IPS-11a (cell line): ENCODE results near the gene RBM34.
A peak's percentile ranks its signal among the peaks of the same experiment; 100 is the strongest.
"Not testable (repeated sequence)": the region's sequence is repeated elsewhere in the genome, so short reads cannot be mapped to it uniquely, and the experiment has no call there.

Experiments
- H3K4me3 ChIP-seq: one replicate; pipeline ENCODE4 v1.5.1; 2013; ENCODE audit warnings: low read depth, low read length, control low read depth

RBM34 gene

DNA sequence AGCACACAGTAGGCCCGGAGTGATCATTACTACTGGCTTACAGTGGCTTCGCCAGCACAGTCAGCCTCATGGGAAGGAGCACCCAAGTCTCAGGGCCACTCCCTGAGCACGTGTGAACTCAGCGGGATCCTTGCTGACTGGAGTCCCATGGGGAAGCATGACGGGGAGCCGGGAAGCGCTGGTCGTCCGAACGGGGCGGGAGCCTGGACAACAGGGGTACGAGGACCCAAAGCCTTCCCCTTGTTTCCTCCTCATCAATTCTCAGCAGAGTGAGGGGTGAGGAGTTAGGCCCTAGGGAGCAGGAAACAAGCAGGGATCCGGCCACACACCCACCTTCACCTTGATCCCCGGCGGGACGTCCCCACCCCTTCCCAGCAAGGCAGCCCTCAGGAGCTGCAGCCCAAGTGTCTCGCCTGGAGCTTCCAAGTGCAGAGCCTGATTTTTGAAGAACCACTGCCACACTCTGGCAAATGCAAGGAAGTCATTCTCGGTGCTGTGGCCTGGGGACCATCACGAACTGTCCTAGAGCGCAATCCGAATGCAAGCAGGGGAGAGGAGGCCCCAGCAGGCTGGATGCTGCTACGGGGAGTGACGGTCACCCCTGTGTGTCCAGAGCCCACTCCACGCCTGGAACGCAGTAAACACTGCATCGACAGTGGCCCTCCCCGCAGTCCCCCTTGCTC, 67.9 kb downstream of the RBM34 start:
- H3K4me3 ChIP-seq = peak overlapping the region; percentile 14

DNA sequence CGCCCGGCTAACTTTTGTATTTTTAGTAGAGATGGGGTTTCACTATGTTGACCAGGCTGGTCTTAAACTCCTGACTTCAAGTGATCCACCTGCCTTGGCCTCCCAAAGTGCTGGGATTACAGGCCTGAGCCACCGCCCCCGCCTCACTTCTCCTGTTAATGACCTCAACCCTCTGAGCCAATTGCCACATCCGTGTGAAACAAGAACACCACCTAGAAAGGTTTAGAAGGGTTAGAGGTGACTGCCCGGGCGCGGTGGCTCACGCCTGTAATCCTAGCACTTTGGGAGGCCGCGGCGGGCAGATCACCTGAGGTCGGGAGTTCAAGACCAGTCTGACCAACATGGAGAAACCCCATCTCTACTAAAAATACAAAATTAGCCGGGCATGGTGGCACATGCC, 68.6 kb downstream of the RBM34 start:
- H3K4me3 ChIP-seq = not testable (repeated sequence)

DNA sequence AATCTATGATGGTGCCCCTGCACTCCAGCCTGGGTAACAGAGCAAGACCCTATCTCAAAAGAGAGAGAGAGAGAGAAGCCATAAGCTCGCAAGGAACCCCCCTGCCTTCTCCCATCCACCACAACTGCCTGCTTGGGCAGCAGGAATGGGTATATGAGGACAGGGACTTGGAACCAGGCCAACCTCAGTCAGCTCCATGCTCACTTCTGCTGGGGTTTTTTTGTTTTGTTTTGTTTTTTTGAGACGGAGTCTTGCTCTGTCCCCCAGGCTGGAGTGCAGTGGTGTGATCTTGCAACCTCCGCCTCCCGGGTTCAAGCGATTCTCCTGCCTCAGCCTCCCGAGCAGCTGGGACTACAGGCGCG, 69.0 kb downstream of the RBM34 start:
- not testable (repeated sequence) for H3K4me3 ChIP-seq

DNA sequence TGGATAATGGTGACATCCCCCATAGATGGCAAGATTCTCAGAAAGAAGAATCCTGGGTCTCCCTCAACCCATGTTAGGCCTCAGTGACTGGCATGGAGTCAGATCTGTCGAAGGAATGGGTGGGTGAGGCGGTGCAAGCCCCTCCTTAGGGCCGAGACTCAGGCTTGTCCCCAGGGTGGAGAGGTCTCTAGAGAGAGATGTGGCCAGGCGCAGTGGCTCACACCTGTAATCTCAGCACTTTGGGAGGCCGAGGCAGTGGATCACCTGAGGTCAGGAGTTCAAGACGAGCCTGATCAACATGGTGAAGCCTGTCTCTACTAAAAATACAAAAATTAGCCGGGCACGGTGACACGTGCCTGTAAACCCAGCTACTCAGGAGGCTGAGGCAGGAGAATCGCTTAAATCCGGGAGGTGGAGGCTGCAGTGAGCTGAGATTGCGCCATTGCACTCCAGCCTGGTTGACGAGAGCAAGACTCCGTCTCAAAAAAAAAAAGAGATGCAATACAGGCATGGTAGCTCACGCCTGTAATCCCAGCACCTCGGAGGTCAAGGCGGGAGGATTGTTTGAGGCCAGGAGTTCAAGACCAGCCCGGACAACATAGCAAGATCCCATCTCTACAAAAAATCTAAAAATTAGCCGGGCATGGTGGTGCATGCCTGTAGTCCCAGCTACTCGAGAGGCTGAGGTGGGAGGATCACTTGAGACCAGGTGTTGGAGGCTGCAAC, 69.6 kb downstream of the RBM34 start:
- H3K4me3 ChIP-seq = not testable (repeated sequence)

DNA sequence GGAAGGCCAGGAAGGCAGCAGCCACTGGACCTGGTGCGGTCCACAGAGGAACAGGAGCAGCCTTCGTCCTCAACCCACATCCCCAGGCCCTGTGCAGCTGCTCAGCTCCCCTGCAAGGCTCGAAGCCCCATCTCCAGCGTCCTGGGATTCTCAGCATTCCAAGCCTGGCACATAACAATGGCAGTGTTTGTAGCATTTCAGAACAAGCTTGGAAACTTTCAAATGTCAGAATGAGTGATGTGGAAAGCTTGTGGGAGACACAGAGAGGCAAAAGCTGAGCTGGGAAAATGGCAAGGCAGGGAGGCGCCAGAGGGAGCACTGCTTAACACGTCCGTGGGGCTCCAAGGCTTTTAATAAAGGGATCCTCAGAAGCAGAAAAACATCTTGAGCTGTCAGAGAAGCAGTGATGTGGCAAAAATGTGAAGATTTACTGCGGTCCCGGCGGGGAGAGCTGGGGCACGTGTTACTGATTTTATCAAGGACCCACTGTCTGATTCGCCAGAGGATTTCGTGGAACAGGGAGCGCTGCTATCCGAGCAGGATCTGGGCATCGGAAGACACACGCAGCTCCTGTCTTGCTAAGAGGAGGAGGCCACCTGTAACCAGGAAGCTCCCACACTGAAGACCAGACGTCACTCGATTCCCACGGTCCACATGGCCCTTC, 70.5 kb downstream of the RBM34 start:
- no peak overlapping the region for H3K4me3 ChIP-seq

DNA sequence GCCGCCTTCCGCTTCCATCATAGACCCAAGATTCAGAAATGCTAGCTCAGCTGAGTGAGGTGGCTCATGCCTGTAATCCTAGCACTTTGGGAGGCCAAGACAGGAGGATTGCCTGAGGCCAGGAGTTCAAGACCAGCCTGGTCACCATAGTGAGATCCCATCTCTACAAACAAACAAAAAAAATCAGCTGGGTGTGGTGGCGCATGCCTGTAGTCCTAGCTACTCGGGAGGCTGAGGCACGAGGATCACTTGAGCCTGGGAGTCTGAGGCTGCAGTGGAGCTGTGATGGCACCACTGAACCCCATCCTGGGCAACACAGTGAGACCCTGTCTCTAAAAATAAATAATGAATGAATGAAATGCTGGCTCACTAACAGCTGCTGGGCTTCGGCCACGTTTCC, 72.1 kb downstream of the RBM34 start:
- no peak overlapping the region for H3K4me3 ChIP-seq

DNA sequence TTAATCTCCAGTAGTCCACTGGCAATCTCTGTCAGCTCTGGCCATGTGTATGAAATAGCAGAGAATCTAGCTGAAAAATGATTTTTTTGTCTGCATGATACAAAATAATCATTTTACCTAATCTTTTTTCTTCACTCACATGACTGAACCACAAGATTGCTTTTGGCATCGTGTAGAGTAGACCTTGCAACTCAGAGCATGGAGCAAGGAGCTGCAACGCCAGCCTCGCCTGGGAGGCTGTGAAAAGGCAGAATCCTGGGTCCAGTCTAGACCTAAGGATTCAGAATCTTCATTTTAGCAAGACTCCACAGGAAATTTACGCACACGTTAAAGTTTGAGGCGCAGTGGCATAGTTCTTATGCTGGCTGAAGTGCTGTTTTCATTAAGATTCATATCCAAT, 72.6 kb downstream of the RBM34 start:
- no peak overlapping the region for H3K4me3 ChIP-seq

DNA sequence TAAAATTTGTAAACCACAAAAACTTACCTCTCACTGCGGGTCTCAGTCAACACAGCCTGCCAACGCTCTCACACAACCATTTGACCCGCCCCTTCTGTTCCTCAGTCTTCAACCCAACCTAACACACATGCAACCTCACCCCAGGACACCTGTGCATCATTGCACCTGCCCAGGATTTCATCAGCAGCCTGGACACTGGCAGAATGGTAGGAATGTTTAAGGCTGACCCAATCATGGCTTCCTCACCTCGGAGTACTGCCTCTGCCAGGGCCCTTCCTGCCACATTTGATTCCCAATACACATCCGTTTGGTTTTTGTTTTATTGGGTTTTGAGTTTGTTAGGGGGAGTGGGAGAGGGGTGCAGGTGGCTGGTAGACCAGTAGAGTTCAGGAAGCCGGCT, 73.1 kb downstream of the RBM34 start:
- H3K4me3 ChIP-seq = no peak overlapping the region

DNA sequence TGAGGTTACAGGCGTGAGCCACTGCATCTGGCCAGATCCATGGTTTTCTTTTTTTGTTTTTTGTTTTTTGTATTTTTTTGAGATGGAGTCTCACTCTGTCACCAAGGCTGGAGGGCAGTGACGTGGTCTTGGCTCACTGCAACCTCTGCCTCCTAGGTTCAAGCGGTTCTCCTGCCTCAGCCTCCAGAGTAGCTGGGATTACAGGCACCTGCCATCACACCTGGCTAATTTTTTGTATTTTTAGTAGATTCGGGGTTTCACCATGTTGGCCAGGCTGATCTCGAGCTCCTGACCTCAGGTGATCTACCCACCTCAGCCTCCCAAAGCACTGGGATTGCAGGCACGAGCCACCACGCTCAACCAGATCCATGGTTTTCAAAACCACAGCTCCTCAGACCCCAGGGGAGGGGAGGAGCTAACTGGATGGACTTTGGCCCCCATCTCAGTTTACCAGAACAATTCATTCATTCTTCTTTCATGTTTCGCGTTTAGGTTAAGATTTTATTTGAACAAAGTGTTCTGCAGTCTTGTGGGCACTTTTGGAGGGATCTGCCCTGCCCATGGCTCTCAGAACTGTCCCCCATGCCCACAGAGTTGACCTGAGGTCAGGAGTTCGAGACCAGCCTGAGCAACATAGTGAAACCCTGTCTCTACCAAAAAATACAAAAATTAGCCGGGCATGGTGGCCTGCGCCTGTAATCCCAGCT, 75.5 kb downstream of the RBM34 start:
- not testable (repeated sequence) for H3K4me3 ChIP-seq
